H1 (cell line): Measurements from ENCODE around the gene AMHR2. TPM values are rescaled to one million over a fixed set of nuclear protein-coding genes. Genes with fewer than 3 reads are reported as not detected.

ENCODE experiments used
- CTCF ChIA-PET: fragments of 300-600 bp; sonication (Branson Sonifier 250); formaldehyde crosslinking; loops from one replicate; lab custom pipeline; 2021; ENCODE audit not compliant: partially characterized antibody; lab: Charles Lee
- POLR2A ChIA-PET: fragments of 300-600 bp; sonication (Branson Sonifier 250); formaldehyde crosslinking; loops from one replicate; lab custom pipeline; 2021; ENCODE audit warnings: inconsistent platforms; ENCODE audit not compliant: partially characterized antibody; lab: Charles Lee
- DNase-seq, 2 experiments: peaks; one replicate each; pipeline versions ENCODE4 v3.0.0 to v3.0.0-alpha.2; 2010 to 2022; ENCODE audit warnings: low spot score in 2 of 2, low read depth in 1 of 2, mixed read lengths in 1 of 2
- FAIRE-seq: peaks from 2 replicates; lab custom pipeline; 2011; peaks lifted over from hg19 to GRCh38; lab: Jason Lieb, UNC
- H2AFZ ChIP-seq: 2 replicates; pipeline ENCODE4 v1.8.1; 2012; ENCODE audit warnings: low read length, inconsistent platforms
- H2AK5ac ChIP-seq: 2 replicates; pipeline ENCODE4 v1.6.1; 2013; ENCODE audit warnings: low read depth, low read length
- H2BK120ac ChIP-seq: replicated peaks from 2 replicates; pipeline ENCODE3; 2013; ENCODE audit warnings: low read depth, low read length, inconsistent platforms
- H2BK12ac ChIP-seq: 2 replicates; pipeline ENCODE4 v1.6.1; 2013; ENCODE audit warnings: low read depth, low read length
- H2BK15ac ChIP-seq: 2 replicates; pipeline ENCODE4 v1.6.1; 2013; ENCODE audit warnings: low read length
- H2BK20ac ChIP-seq: 2 replicates; pipeline ENCODE4 v1.6.1; 2013; ENCODE audit warnings: low read length
- H2BK5ac ChIP-seq: 2 replicates; pipeline ENCODE4 v1.6.1; 2013; ENCODE audit warnings: low read depth, low read length
- H3K14ac ChIP-seq: 2 replicates; pipeline ENCODE4 v1.6.1; 2013; ENCODE audit warnings: inconsistent platforms; ENCODE audit not compliant: insufficient read length
- H3K18ac ChIP-seq: 2 replicates; pipeline ENCODE4 v1.6.1; 2013; ENCODE audit warnings: low read length; ENCODE audit errors: extremely low read depth
- H3K23ac ChIP-seq: 2 replicates; pipeline ENCODE4 v1.6.1; 2013; ENCODE audit warnings: inconsistent platforms; ENCODE audit not compliant: insufficient read length
- H3K23me2 ChIP-seq: 2 replicates; pipeline ENCODE4 v1.6.1; 2013; ENCODE audit warnings: low read depth, low read length
- H3K27ac ChIP-seq: 2 replicates; pipeline ENCODE4 v1.6.1; 2011; ENCODE audit warnings: low read depth, low read length, inconsistent platforms
- H3K27me3 ChIP-seq, 4 experiments: replicated peaks in 1 of 4; 1 replicate in 1 of 4; 2 replicates in 3 of 4; pipeline versions ENCODE4 v1.6.1 to v1.8.1; 2011 to 2013; ENCODE audit warnings: low read length in 3 of 4, mild to moderate bottlenecking in 3 of 4, inconsistent platforms in 2 of 4, mixed read lengths in 2 of 4, moderate library complexity in 1 of 4; ENCODE audit not compliant: control insufficient read depth in 3 of 4, insufficient read depth in 3 of 4; ENCODE audit errors: extremely low read depth in 1 of 4
- H3K36me3 ChIP-seq, 4 experiments: 2 replicates each; pipeline versions ENCODE4 v1.6.1 to v1.8.1; 2011 to 2013; ENCODE audit warnings: mild to moderate bottlenecking in 4 of 4, low read length in 3 of 4, moderate library complexity in 2 of 4, control low read depth in 1 of 4, inconsistent platforms in 1 of 4; ENCODE audit not compliant: insufficient read depth in 4 of 4, control insufficient read depth in 2 of 4
- H3K4ac ChIP-seq: replicated peaks from 2 replicates; pipeline ENCODE3; 2013; ENCODE audit warnings: low read length, low read depth, mixed read lengths, inconsistent platforms; ENCODE audit not compliant: insufficient read length
- H3K4me1 ChIP-seq, 4 experiments: replicated peaks in 1 of 4; 1 replicate in 1 of 4; 2 replicates in 3 of 4; pipeline versions ENCODE4 v1.6.1 to v1.8.1; 2011 to 2013; ENCODE audit warnings: low read length in 3 of 4, inconsistent platforms in 2 of 4, mixed read lengths in 1 of 4; ENCODE audit not compliant: insufficient read depth in 4 of 4, control insufficient read depth in 3 of 4
- H3K4me2 ChIP-seq, 2 experiments: 2 replicates each; pipeline versions ENCODE4 v1.6.1 to v1.8.1; 2011 to 2013; ENCODE audit warnings: low read depth in 2 of 2, low read length in 2 of 2, control low read depth in 1 of 2, inconsistent platforms in 1 of 2, mild to moderate bottlenecking in 1 of 2; ENCODE audit not compliant: insufficient read depth in 1 of 2
- H3K4me3 ChIP-seq, 4 experiments: fragments of 200-600, 300-600 bp in 1 of 4; sonication (generic), shearing (Covaris generic), sonication (Bioruptor Twin) in 1 of 4; 2 replicates each; pipeline versions ENCODE4 v1.5.1 to v1.8.1; 2011 to 2016; ENCODE audit warnings: low read length in 4 of 4, low read depth in 3 of 4, control low read depth in 2 of 4, inconsistent platforms in 2 of 4, mild to moderate bottlenecking in 2 of 4, mixed read lengths in 1 of 4, moderate library complexity in 1 of 4; ENCODE audit not compliant: insufficient read depth in 2 of 4; ENCODE audit errors: extremely low read depth in 1 of 4
- H3K56ac ChIP-seq: replicated peaks from 2 replicates; pipeline ENCODE3; 2013; ENCODE audit warnings: low read depth, mild to moderate bottlenecking, mixed read lengths, low read length, inconsistent platforms; ENCODE audit not compliant: insufficient read length
- H3K79me1 ChIP-seq: 2 replicates; pipeline ENCODE4 v1.6.1; 2013; ENCODE audit warnings: low read depth, low read length, control low read depth
- H3K79me2 ChIP-seq, 2 experiments: 2 replicates each; pipeline versions ENCODE4 v1.6.1 to v1.8.1; 2012 to 2013; ENCODE audit warnings: low read length in 2 of 2, mild to moderate bottlenecking in 2 of 2, inconsistent platforms in 1 of 2; ENCODE audit not compliant: insufficient read depth in 2 of 2, control insufficient read depth in 1 of 2
- H3K9ac ChIP-seq, 4 experiments: replicated peaks in 1 of 4; 1 replicate in 1 of 4; 2 replicates in 3 of 4; pipeline versions ENCODE4 v1.6.1 to v1.8.1; 2011 to 2013; ENCODE audit warnings: low read depth in 3 of 4, low read length in 3 of 4, control low read depth in 2 of 4, mild to moderate bottlenecking in 2 of 4, moderate library complexity in 2 of 4, inconsistent platforms in 1 of 4; ENCODE audit errors: extremely low read depth in 1 of 4
- H3K9me3 ChIP-seq, 2 experiments: 2 replicates each; pipeline versions ENCODE4 v1.6.1 to v1.8.1; 2012 to 2013; ENCODE audit warnings: mild to moderate bottlenecking in 2 of 2, moderate library complexity in 2 of 2, control low read depth in 1 of 2, inconsistent platforms in 1 of 2, low read depth in 1 of 2, low read length in 1 of 2, mixed read lengths in 1 of 2; ENCODE audit not compliant: insufficient read depth in 2 of 2
- H4K20me1 ChIP-seq, 2 experiments: replicated peaks in 1 of 2; 2 replicates each; pipeline versions ENCODE3 to v1.8.1; 2011 to 2013; ENCODE audit warnings: inconsistent platforms in 2 of 2, low read length in 2 of 2, mild to moderate bottlenecking in 1 of 2; ENCODE audit not compliant: insufficient read depth in 2 of 2, control insufficient read depth in 1 of 2
- H4K5ac ChIP-seq: 2 replicates; pipeline ENCODE4 v1.6.1; 2013; ENCODE audit warnings: low read length, low read depth, mixed read lengths, inconsistent platforms; ENCODE audit not compliant: insufficient read length
- H4K8ac ChIP-seq: 2 replicates; pipeline ENCODE4 v1.8.0; 2013; ENCODE audit warnings: mild to moderate bottlenecking, moderate library complexity, low read length, inconsistent platforms; ENCODE audit not compliant: insufficient read depth; ENCODE audit errors: extremely low read depth
- H4K91ac ChIP-seq: replicated peaks from 2 replicates; pipeline ENCODE3; 2013; ENCODE audit warnings: low read length, mixed read lengths, inconsistent platforms; ENCODE audit not compliant: insufficient read length
- ASH2L ChIP-seq: fragments of 200-600, 300-600 bp; sonication (generic); IDR thresholded peaks from one replicate; pipeline ENCODE4 v1.7.1; 2017; ENCODE audit warnings: low read length
- EZH2 ChIP-seq: fragments of 200-600 bp; sonication (generic); IDR thresholded peaks from 2 replicates; pipeline ENCODE4 v1.7.1; 2012; ENCODE audit warnings: low read depth, mild to moderate bottlenecking, moderate library complexity, low read length, inconsistent platforms; ENCODE audit not compliant: severe bottlenecking
- POLR2A ChIP-seq, 2 experiments: IDR thresholded peaks; 1 replicate in 1 of 2; 2 replicates in 1 of 2; pipeline ENCODE4 v1.6.1; 2011; ENCODE audit warnings: low read depth in 2 of 2, low read length in 2 of 2, mild to moderate bottlenecking in 2 of 2; ENCODE audit errors: control extremely low read depth in 1 of 2
- RXRA ChIP-seq: IDR thresholded peaks from 2 replicates; pipeline ENCODE4 v1.6.1; 2011; ENCODE audit warnings: low read depth, mild to moderate bottlenecking, low read length, moderate library complexity; ENCODE audit not compliant: insufficient read depth
- SIRT6 ChIP-seq: IDR thresholded peaks from one replicate; pipeline ENCODE4 v1.7.1; 2012; ENCODE audit warnings: low read length, inconsistent platforms
- SP4 ChIP-seq: IDR thresholded peaks from 2 replicates; pipeline ENCODE4 v1.6.1; 2012; ENCODE audit warnings: low read length, inconsistent platforms
- TEAD4 ChIP-seq: IDR thresholded peaks from 2 replicates; pipeline ENCODE4 v1.6.1; 2012; ENCODE audit warnings: low read depth, low read length, inconsistent platforms, mixed read lengths
- WGBS, 2 experiments: shearing (Covaris generic) in 1 of 2; methylation state at CpG; one replicate each; pipeline versions ENCODE4 v1.1.6 to v1.1.7; 2013 to 2015; ENCODE audit warnings: low lambda C conversion rate in 2 of 2, mixed read lengths in 2 of 2, inconsistent platforms in 1 of 2, low coverage in 1 of 2, missing lambda C conversion rate in 1 of 2; ENCODE audit not compliant: insufficient replicate concordance in 2 of 2, insufficient coverage in 1 of 2, insufficient read length in 1 of 2; ENCODE audit errors: extremely low coverage in 1 of 2, missing lambda C conversion rate in 1 of 2; 5-methylcytosine and 5-hydroxymethylcytosine counted together
- polyA plus RNA-seq, 7 experiments: library from polyadenylated mRNA; depleted of rRNA in 3 of 7; stranded (reverse) in 5 of 7; unstranded in 2 of 7; fragments of >200 nt in 5 of 7; fragments of 200-250 nt in 2 of 7; gene quantifications; 1 replicate in 5 of 7; 2 replicates in 1 of 7; 4 replicates in 1 of 7; pipeline versions ENCODE4 v1.2.1 to v1.2.3, GENCODE V29; 2011 to 2013; ENCODE audit warnings: missing spikeins in 2 of 7, mixed read lengths in 2 of 7
- total RNA-seq: library from RNA; stranded (reverse); fragmentation: NEBNext Ultra II Directional; extraction: Animal tissue kit (Norgen Biotek cat#: 25700); gene quantifications from 2 replicates; pipeline ENCODE4 v1.2.1, GENCODE V29; 2021
- TF ChIP-seq, protein P1 (sequence below): IDR thresholded peaks from 2 replicates; pipeline ENCODE4 v1.6.1; 2012; ENCODE audit warnings: inconsistent platforms
- TF ChIP-seq, protein P2 (sequence below): IDR thresholded peaks from 2 replicates; pipeline ENCODE4 v1.6.1; 2012; ENCODE audit warnings: inconsistent platforms

The AMHR2 gene
- total and polyA plus RNA-seq, 2 of the 8 experiments (the other 6 are each of a cell fraction or from before 2014, with no cell fraction given), result 0.29 to 0.35 TPM

DNA sequence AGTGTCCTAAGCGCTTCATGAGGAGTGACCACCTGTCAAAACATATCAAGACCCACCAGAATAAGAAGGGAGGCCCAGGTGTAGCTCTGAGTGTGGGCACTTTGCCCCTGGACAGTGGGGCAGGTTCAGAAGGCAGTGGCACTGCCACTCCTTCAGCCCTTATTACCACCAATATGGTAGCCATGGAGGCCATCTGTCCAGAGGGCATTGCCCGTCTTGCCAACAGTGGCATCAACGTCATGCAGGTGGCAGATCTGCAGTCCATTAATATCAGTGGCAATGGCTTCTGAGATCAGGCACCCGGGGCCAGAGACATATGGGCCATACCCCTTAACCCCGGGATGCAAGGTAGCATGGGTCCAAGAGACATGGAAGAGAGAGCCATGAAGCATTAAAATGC, 12.7 kb upstream of the AMHR2 start:
- Histone ChIP-seq H3K18ac (no peak overlapping the region), H3K9me3 (no peaks in the 10 kb centered on the region), H3K4me1 (no peaks in the 10 kb centered on the region; a peak in 1 of 7 replicates), H3K14ac (no peak overlapping the region), H2BK5ac (no peak overlapping the region), H3K23me2 (no peaks in the 10 kb centered on the region), H2AK5ac (no peak overlapping the region), H4K20me1 (peaks cover 2 to 7% of the 10 kb centered on the region in 2 experiments), H3K4me2 (no peak overlapping the region), H3K79me2 (no peaks in the 10 kb centered on the region), H3K9ac (no peak overlapping the region), H3K23ac (no peak overlapping the region), H3K4ac (no peak overlapping the region), H2BK12ac (no peak overlapping the region), H3K56ac (no peak overlapping the region), H3K4me3 (no peak overlapping the region), H3K79me1 (no peaks in the 10 kb centered on the region), H4K5ac (no peak overlapping the region), H2BK15ac (no peak overlapping the region), H4K8ac (no peak overlapping the region), H3K36me3 (peaks cover 4 to 53% (median 34%) of the 10 kb centered on the region in 4 experiments; a peak in 7 of 8 replicates), H4K91ac (no peak overlapping the region), H3K27me3 (no peaks in the 10 kb centered on the region), H3K27ac (no peak overlapping the region), H2BK120ac (no peak overlapping the region), H2BK20ac (no peak overlapping the region), H2AFZ (no peak overlapping the region)
- WGBS, 2 experiments, result 95% methylated on average over 5 of the region's 5 CpGs; no CpG with 5 or more reads in 1 of the 2 experiments
- TF ChIP-seq RXRA (no peak), SP4 (no peak), ASH2L (no peak), SIRT6 (no peak), EZH2 (no peak), TEAD4 (no peak), POLR2A (IDR thresholded peaks at IDR 0.05; ENCODE audit: control extremely low read depth in 1 of 2, low read depth in 2 of 2, low read length in 2 of 2) (no peak)
- TF ChIP-seq, protein P1, sequence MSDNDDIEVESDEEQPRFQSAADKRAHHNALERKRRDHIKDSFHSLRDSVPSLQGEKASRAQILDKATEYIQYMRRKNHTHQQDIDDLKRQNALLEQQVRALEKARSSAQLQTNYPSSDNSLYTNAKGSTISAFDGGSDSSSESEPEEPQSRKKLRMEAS, result no peak
- TF ChIP-seq, protein P2, sequence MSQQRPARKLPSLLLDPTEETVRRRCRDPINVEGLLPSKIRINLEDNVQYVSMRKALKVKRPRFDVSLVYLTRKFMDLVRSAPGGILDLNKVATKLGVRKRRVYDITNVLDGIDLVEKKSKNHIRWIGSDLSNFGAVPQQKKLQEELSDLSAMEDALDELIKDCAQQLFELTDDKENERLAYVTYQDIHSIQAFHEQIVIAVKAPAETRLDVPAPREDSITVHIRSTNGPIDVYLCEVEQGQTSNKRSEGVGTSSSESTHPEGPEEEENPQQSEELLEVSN, result no peak
- FAIRE-seq (no peak), DNase-seq (no peak)
- CTCF ChIA-PET, result interaction anchor here (0.9 to 2.6 kb wide), 4 partner anchors 10 to 90 kb away, joined by 3 to 13 read pairs (median 4); partner anchors contain the start of gene AAAS
- POLR2A ChIA-PET, result interaction anchor here (0.6 to 1.6 kb wide), 5 partner anchors 15 to 72 kb away, joined by 3 to 4 read pairs (median 3); no protein-coding TSS in a partner anchor
